Subcutaneous abdominal adipose tissue (tissue), 5 donors: ENCODE measurements around the gene KIF19.

Experiments used
- H3K27ac ChIP-seq: one replicate; pipeline ENCODE4 v1.7.0; 2013; ENCODE audit warnings: low read depth, mild to moderate bottlenecking, inconsistent platforms, low read length, moderate library complexity
- H3K27me3 ChIP-seq, 5 donors: one replicate each; pipeline ENCODE4 v1.7.0; 2013; ENCODE audit warnings: low read length in 5 of 5, inconsistent platforms in 1 of 5; ENCODE audit not compliant: control insufficient read depth in 5 of 5, insufficient read depth in 4 of 5
- H3K36me3 ChIP-seq, 5 donors: one replicate each; pipeline ENCODE4 v1.7.0; 2013; ENCODE audit warnings: low read length in 5 of 5; ENCODE audit not compliant: control insufficient read depth in 5 of 5, insufficient read depth in 5 of 5
- H3K4me1 ChIP-seq, 5 donors: one replicate each; pipeline ENCODE4 v1.7.0; 2013; ENCODE audit warnings: low read length in 5 of 5, mild to moderate bottlenecking in 3 of 5, moderate library complexity in 1 of 5; ENCODE audit not compliant: control insufficient read depth in 5 of 5, insufficient read depth in 5 of 5
- H3K4me3 ChIP-seq, 5 donors: one replicate each; pipeline ENCODE4 v1.7.0; 2013; ENCODE audit warnings: low read length in 5 of 5, low read depth in 1 of 5
- H3K9ac ChIP-seq, 5 donors: one replicate each; pipeline ENCODE4 v1.7.0; 2013; ENCODE audit warnings: low read length in 5 of 5, mild to moderate bottlenecking in 4 of 5, moderate library complexity in 3 of 5
- H3K9me3 ChIP-seq, 5 donors: one replicate each; pipeline ENCODE4 v1.7.0; 2013; ENCODE audit warnings: low read length in 5 of 5; ENCODE audit not compliant: control insufficient read depth in 5 of 5
- donor health status: healthy.
- donor health status: healthy.
- donor health status: healthy.
- donor health status: healthy.
- donor health status: healthy.

Gene KIF19

GRCh38 chr17:74380086-74380958 lies 54.3 kb downstream of the KIF19 start:
- no peaks in the 10 kb centered on the region for H3K9me3 ChIP-seq
- H3K27ac ChIP-seq: no peak overlapping the region
- H3K9ac ChIP-seq: peak overlapping the region in 1 of 5 donors; percentile 31
- no peaks in the 10 kb centered on the region for H3K36me3 ChIP-seq
- peaks cover 0 to 15% (median 11%) of the 10 kb centered on the region in 5 donors for H3K4me1 ChIP-seq
- H3K27me3 ChIP-seq: no peaks in the 10 kb centered on the region
- peak overlapping the region in 2 of 5 donors; percentile 49 to 55 for H3K4me3 ChIP-seq

- Histone ChIP-seq H3K27ac (no peak overlapping the region), H3K4me1 (peaks cover 0 to 17% (median 14%) of the 10 kb centered on the region in 5 donors), H3K9me3 (no peaks in the 10 kb centered on the region), H3K9ac (no peak overlapping the region), H3K36me3 (no peaks in the 10 kb centered on the region), H3K27me3 (no peaks in the 10 kb centered on the region), H3K4me3 (no peak overlapping the region)
Measured at GRCh38 chr17:74380959-74381808, 55.2 kb downstream of the KIF19 start.

- Histone ChIP-seq H3K9ac (peak overlapping the region in 1 of 5 donors; percentile 35), H3K4me1 (peaks cover 0 to 26% (median 23%) of the 10 kb centered on the region in 5 donors), H3K27me3 (no peaks in the 10 kb centered on the region), H3K27ac (no peak overlapping the region), H3K36me3 (no peaks in the 10 kb centered on the region), H3K9me3 (no peaks in the 10 kb centered on the region), H3K4me3 (no peak overlapping the region)
Measured at GRCh38 chr17:74383141-74383540, 57.1 kb downstream of the KIF19 start.

GRCh38 chr17:74385201-74385600 lies 59.2 kb downstream of the KIF19 start:
- no peak overlapping the region for H3K27ac ChIP-seq
- no peaks in the 10 kb centered on the region for H3K36me3 ChIP-seq
- H3K9ac ChIP-seq: no peak overlapping the region
- no peak overlapping the region for H3K4me3 ChIP-seq
- no peaks in the 10 kb centered on the region for H3K27me3 ChIP-seq
- no peaks in the 10 kb centered on the region for H3K9me3 ChIP-seq
- peaks cover 0 to 15% (median 13%) of the 10 kb centered on the region in 5 donors for H3K4me1 ChIP-seq

GRCh38 chr17:74386386-74386785 lies 60.4 kb downstream of the KIF19 start:
- no peaks in the 10 kb centered on the region for H3K36me3 ChIP-seq
- H3K4me3 ChIP-seq: no peak overlapping the region
- no peaks in the 10 kb centered on the region for H3K27me3 ChIP-seq
- no peak overlapping the region for H3K27ac ChIP-seq
- peaks cover 0 to 18% (median 15%) of the 10 kb centered on the region in 5 donors for H3K4me1 ChIP-seq
- no peak overlapping the region for H3K9ac ChIP-seq
- H3K9me3 ChIP-seq: no peaks in the 10 kb centered on the region

- peaks cover 0 to 2% (median 0%) of the 10 kb centered on the region in 5 donors for H3K9me3 ChIP-seq
- no peak overlapping the region for H3K27ac ChIP-seq
- no peaks in the 10 kb centered on the region for H3K27me3 ChIP-seq
- H3K4me3 ChIP-seq: no peak overlapping the region
- H3K9ac ChIP-seq: peak overlapping the region in 1 of 5 donors; percentile 44
- H3K4me1 ChIP-seq: peaks cover 3 to 30% (median 27%) of the 10 kb centered on the region in 5 donors
- H3K36me3 ChIP-seq: no peaks in the 10 kb centered on the region
Measured at GRCh38 chr17:74387365-74388218, 61.6 kb downstream of the KIF19 start.

GRCh38 chr17:74389084-74389753 lies 63.2 kb downstream of the KIF19 start:
- Histone ChIP-seq H3K4me1 (peaks cover 5 to 44% (median 43%) of the 10 kb centered on the region in 5 donors), H3K36me3 (no peaks in the 10 kb centered on the region), H3K27ac (no peak overlapping the region), H3K9me3 (peaks cover 0 to 3% (median 0%) of the 10 kb centered on the region in 5 donors), H3K4me3 (no peak overlapping the region), H3K9ac (no peak overlapping the region), H3K27me3 (no peaks in the 10 kb centered on the region)

GRCh38 chr17:74389937-74390679 lies 64.1 kb downstream of the KIF19 start:
- Histone ChIP-seq H3K9me3 (peaks cover 0 to 3% (median 0%) of the 10 kb centered on the region in 5 donors), H3K27me3 (no peaks in the 10 kb centered on the region), H3K36me3 (no peaks in the 10 kb centered on the region), H3K4me1 (peaks cover 5 to 45% (median 43%) of the 10 kb centered on the region in 5 donors), H3K9ac (no peak overlapping the region), H3K27ac (peak overlapping the region; percentile 88), H3K4me3 (no peak overlapping the region)
